HG03039 (cell line): ENCODE measurements around the gene COL4A6.

ENCODE experiments used
- ATAC-seq: cut with Tn5 transposase; IDR thresholded peaks from one replicate; pipeline ENCODE4 v1.9.1; 2021; ENCODE audit warnings: mild to moderate bottlenecking, moderate library complexity; ENCODE audit not compliant: unreplicated experiment

Gene COL4A6

DNA sequence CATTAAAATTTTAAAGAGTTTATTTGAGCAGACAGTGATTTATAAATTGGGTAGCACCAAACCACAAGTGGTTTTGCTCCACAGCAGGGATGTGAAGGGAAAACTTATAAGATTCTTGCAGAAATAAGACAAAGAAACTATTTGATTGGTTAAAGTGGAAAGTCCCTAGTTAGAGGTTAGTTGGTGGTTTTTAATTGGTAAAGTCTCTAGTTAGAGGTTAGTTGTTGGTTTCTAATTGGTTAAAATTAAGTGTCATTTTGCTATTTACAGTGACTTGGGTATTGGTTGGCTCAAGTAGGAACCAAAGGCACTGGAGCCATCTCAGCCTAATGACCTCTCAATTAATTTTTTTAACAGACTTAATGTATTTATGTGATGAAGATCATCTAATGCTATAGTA is 323.7 kb downstream of the COL4A6 start:
- ATAC-seq: no peak
